ENCODE data around the gene PPARGC1A.

The PPARGC1A gene

GRCh38 chr4:23811161-23811560 lies 78.7 kb downstream of the PPARGC1A start:
- in situ Hi-C loops (cut with MboI; ENCODE audit: low sequenced_read_pairs, unreplicated experiment) = no loop called here
- TF ChIP-seq CTCF (IDR thresholded peaks at IDR 0.05; ENCODE audit: borderline replicate concordance, control extremely low read depth, extremely low read depth, insufficient read depth, missing control alignments) = no peak
- no peak for DNase-seq (ENCODE audit: low spot score)

GRCh38 chr4:23805450-23805851 lies 84.4 kb downstream of the PPARGC1A start:
- DNase-seq (ENCODE audit: low spot score) = no peak
- TF ChIP-seq CTCF (IDR thresholded peaks at IDR 0.05; ENCODE audit: borderline replicate concordance, control extremely low read depth, extremely low read depth, insufficient read depth, missing control alignments) = no peak
- in situ Hi-C loops (cut with MboI; ENCODE audit: low sequenced_read_pairs, unreplicated experiment) = no loop called here

GRCh38 chr4:23789762-23790161 lies 100.1 kb downstream of the PPARGC1A start:
- in situ Hi-C loops (cut with MboI; ENCODE audit: low sequenced_read_pairs, unreplicated experiment) = no loop called here
- no peak for DNase-seq (ENCODE audit: low spot score)
- TF ChIP-seq CTCF (IDR thresholded peaks at IDR 0.05; ENCODE audit: borderline replicate concordance, control extremely low read depth, extremely low read depth, insufficient read depth, missing control alignments) = no peak

- no peak for TF ChIP-seq CTCF (IDR thresholded peaks at IDR 0.05; ENCODE audit: borderline replicate concordance, control extremely low read depth, extremely low read depth, insufficient read depth, missing control alignments)
- in situ Hi-C loops (cut with MboI; ENCODE audit: low sequenced_read_pairs, unreplicated experiment) = no loop called here
- no peak for DNase-seq (ENCODE audit: low spot score)
Observed at GRCh38 chr4:23788460-23788859, 101.4 kb downstream of the PPARGC1A start.

GRCh38 chr4:23788027-23788426 lies 101.8 kb downstream of the PPARGC1A start:
- no peak for DNase-seq (ENCODE audit: low spot score)
- no peak for TF ChIP-seq CTCF (IDR thresholded peaks at IDR 0.05; ENCODE audit: borderline replicate concordance, control extremely low read depth, extremely low read depth, insufficient read depth, missing control alignments)
- in situ Hi-C loops (cut with MboI; ENCODE audit: low sequenced_read_pairs, unreplicated experiment) = no loop called here

GRCh38 chr4:23782778-23783437 lies 106.9 kb downstream of the PPARGC1A start:
- no peak for DNase-seq (ENCODE audit: low spot score)
- in situ Hi-C loops (cut with MboI; ENCODE audit: low sequenced_read_pairs, unreplicated experiment) = no loop called here
- no peak for TF ChIP-seq CTCF (IDR thresholded peaks at IDR 0.05; ENCODE audit: borderline replicate concordance, control extremely low read depth, extremely low read depth, insufficient read depth, missing control alignments)

Data from GM13976 (cell line).